WI38 (cell line): Measurements from ENCODE around the gene CDC23.
"Not testable (repeated sequence)": the region's sequence is repeated elsewhere in the genome, so short reads cannot be mapped to it uniquely, and the experiment has no call there.

Source experiments
- H3K4me3 ChIP-seq: 2 replicates; pipeline ENCODE4 v1.5.1; 2011; ENCODE audit warnings: low read depth, mild to moderate bottlenecking, control low read depth, low read length
- CTCF ChIP-seq: IDR thresholded peaks from 2 replicates; pipeline ENCODE4 v1.5.1; 2012; ENCODE audit warnings: low read depth, mild to moderate bottlenecking, control low read depth, low read length

Gene CDC23

GRCh38 chr5:138212828-138213160 is 329 bp downstream of the CDC23 start:
- peak overlapping the region; percentile 98 for H3K4me3 ChIP-seq
- no peak for TF ChIP-seq CTCF

- H3K4me3 ChIP-seq, result no peak overlapping the region
- no peak for TF ChIP-seq CTCF
These were observed 2.1 kb downstream of the CDC23 start for GRCh38 chr5:138210985-138211384.

- not testable (repeated sequence) for H3K4me3 ChIP-seq
These were observed 19.3 kb downstream of the CDC23 start for GRCh38 chr5:138193859-138194258.

GRCh38 chr5:138192826-138193225 is 20.3 kb downstream of the CDC23 start:
- H3K4me3 ChIP-seq, result no peak overlapping the region
- TF ChIP-seq CTCF, result no peak

GRCh38 chr5:138188626-138189025 is 24.5 kb downstream of the CDC23 start:
- no peak for TF ChIP-seq CTCF
- H3K4me3 ChIP-seq, result no peak overlapping the region

- no peak overlapping the region for H3K4me3 ChIP-seq
- TF ChIP-seq CTCF, result no peak
These were observed 27.1 kb downstream of the CDC23 start for GRCh38 chr5:138186002-138186447.

GRCh38 chr5:138182808-138183207 is 30.3 kb downstream of the CDC23 start:
- no peak for TF ChIP-seq CTCF
- H3K4me3 ChIP-seq, result no peak overlapping the region

- no peak for TF ChIP-seq CTCF
- no peak overlapping the region for H3K4me3 ChIP-seq
These were observed 32.3 kb downstream of the CDC23 start for GRCh38 chr5:138180841-138181240.
